HEK293T (cell line): ENCODE results near the gene APMAP.

Experiments used
- CTCF ChIA-PET: fragments of 350-600 bp; formaldehyde crosslinking; extraction: SDS; loops from one replicate; lab custom pipeline; 2021; ENCODE audit warnings: antibody characterized with exemption, inconsistent platforms; lab: Yijun Ruan, JAX
- POLR2A ChIA-PET: fragments of 350-600 bp; formaldehyde crosslinking; extraction: SDS; loops from one replicate; lab custom pipeline; 2020; ENCODE audit warnings: antibody characterized with exemption, inconsistent platforms; lab: Yijun Ruan, JAX
- DNase-seq: peaks from one replicate; pipeline ENCODE4 v3.0.0; 2012; ENCODE audit warnings: mixed read lengths; ENCODE audit errors: extremely low spot score
- ARNT ChIP-seq: fragments of 450-650 bp; IDR thresholded peaks from 2 replicates; pipeline ENCODE4 v1.6.1; 2017; ENCODE audit warnings: mild to moderate bottlenecking
- BHLHE40 ChIP-seq: fragments of 450-650 bp; IDR thresholded peaks from 2 replicates; pipeline ENCODE4 v1.6.1; 2016; ENCODE audit warnings: mild to moderate bottlenecking, moderate library complexity, borderline replicate concordance
- CTBP1 ChIP-seq: fragments of 450-650 bp; IDR thresholded peaks from 2 replicates; pipeline ENCODE4 v1.6.1; 2016; ENCODE audit warnings: borderline replicate concordance
- ELF4 ChIP-seq: fragments of 450-650 bp; IDR thresholded peaks from 2 replicates; pipeline ENCODE4 v1.6.1; 2017; ENCODE audit warnings: antibody characterized with exemption
- FOXA1 ChIP-seq: fragments of 450-650 bp; IDR thresholded peaks from 2 replicates; pipeline ENCODE4 v1.6.1; 2016; ENCODE audit warnings: mild to moderate bottlenecking
- FOXK2 ChIP-seq: fragments of 450-650 bp; IDR thresholded peaks from 2 replicates; pipeline ENCODE4 v1.6.1; 2016; ENCODE audit warnings: mild to moderate bottlenecking
- FOXM1 ChIP-seq: fragments of 450-650 bp; IDR thresholded peaks from 2 replicates; pipeline ENCODE4 v1.6.1; 2017; ENCODE audit warnings: mild to moderate bottlenecking, borderline replicate concordance
- HDGF ChIP-seq: fragments of 450-650 bp; IDR thresholded peaks from 2 replicates; pipeline ENCODE4 v1.6.1; 2017; ENCODE audit warnings: antibody characterized with exemption, borderline replicate concordance
- L3MBTL2 ChIP-seq: fragments of 450-650 bp; conservative IDR thresholded peaks from 2 replicates; pipeline ENCODE4 v1.6.1; 2016; ENCODE audit warnings: mild to moderate bottlenecking
- LEF1 ChIP-seq: fragments of 450-650 bp; IDR thresholded peaks from 2 replicates; pipeline ENCODE4 v1.6.1; 2017; ENCODE audit warnings: mild to moderate bottlenecking, borderline replicate concordance
- NFRKB ChIP-seq: fragments of 450-650 bp; IDR thresholded peaks from 2 replicates; pipeline ENCODE4 v1.6.1; 2016; ENCODE audit warnings: mild to moderate bottlenecking, moderate library complexity
- PKNOX1 ChIP-seq: fragments of 450-650 bp; IDR thresholded peaks from 2 replicates; pipeline ENCODE4 v1.6.1; 2016
- SP1 ChIP-seq: fragments of 450-650 bp; IDR thresholded peaks from 2 replicates; pipeline ENCODE4 v1.6.1; 2017
- SUZ12 ChIP-seq: fragments of 450-650 bp; IDR thresholded peaks from 2 replicates; pipeline ENCODE4 v1.6.1; 2016; ENCODE audit warnings: mild to moderate bottlenecking
- TARDBP ChIP-seq: fragments of 450-650 bp; IDR thresholded peaks from 2 replicates; pipeline ENCODE4 v1.6.1; 2016
- ZNF384 ChIP-seq: fragments of 450-650 bp; IDR thresholded peaks from 2 replicates; pipeline ENCODE4 v1.6.1; 2016

The APMAP gene

GRCh38 chr20:25025986-25026605 is 33.5 kb upstream of the APMAP start:
- ChIA-PET POLR2A (no interaction called here), CTCF (no interaction called here)
- TF ChIP-seq SUZ12 (no peak), NFRKB (no peak), ARNT (no peak), BHLHE40 (no peak), FOXK2 (no peak), TARDBP (no peak), PKNOX1 (no peak), FOXM1 (no peak), LEF1 (no peak), FOXA1 (no peak), CTBP1 (no peak), ELF4 (no peak), SP1 (no peak), ZNF384 (no peak)
- DNase-seq = no peak

GRCh38 chr20:25025091-25025861 is 32.7 kb upstream of the APMAP start:
- CTCF ChIA-PET = no interaction called here

GRCh38 chr20:25024171-25024570 is 31.6 kb upstream of the APMAP start:
- POLR2A ChIA-PET = no interaction called here
- DNase-seq = no peak
- CTCF ChIA-PET = interaction anchor here (1.0 kb wide), 1 partner anchor 9 kb away, joined by 4 read pairs; no protein-coding TSS in a partner anchor
- TF ChIP-seq ZNF384 = no peak
- no peak for TF ChIP-seq PKNOX1
- no peak for TF ChIP-seq L3MBTL2
- no peak for TF ChIP-seq BHLHE40
- no peak for TF ChIP-seq LEF1
- no peak for TF ChIP-seq SP1
- TF ChIP-seq ELF4 = no peak
- TF ChIP-seq NFRKB = no peak
- TF ChIP-seq SUZ12 = no peak
- no peak for TF ChIP-seq HDGF
- TF ChIP-seq FOXA1 = no peak
- no peak for TF ChIP-seq FOXM1
- no peak for TF ChIP-seq TARDBP
- TF ChIP-seq CTBP1 = no peak
- TF ChIP-seq FOXK2 = no peak
- TF ChIP-seq ARNT = no peak

More at GRCh38 chr20:25025091-25025861, 32.7 kb upstream of the APMAP start:
- POLR2A ChIA-PET = no interaction called here
- TF ChIP-seq FOXM1 (no peak), CTBP1 (no peak), FOXK2 (no peak), TARDBP (no peak), LEF1 (no peak), PKNOX1 (no peak), NFRKB (no peak), BHLHE40 (no peak), SUZ12 (no peak), ELF4 (no peak)
- DNase-seq = no peak

- CTCF ChIA-PET = interaction anchor here (1.0 kb wide), 1 partner anchor 10 kb away, joined by 4 read pairs; no protein-coding TSS in a partner anchor
- TF ChIP-seq FOXK2 (no peak), FOXA1 (no peak), CTBP1 (no peak), FOXM1 (no peak), SP1 (no peak), L3MBTL2 (no peak), TARDBP (no peak), BHLHE40 (no peak), ZNF384 (no peak), HDGF (no peak), ARNT (no peak), PKNOX1 (no peak), LEF1 (no peak)
- no peak for DNase-seq
- POLR2A ChIA-PET = no interaction called here
These were observed 30.8 kb upstream of the APMAP start for GRCh38 chr20:25023356-25023755.

GRCh38 chr20:25022680-25023079 is 30.1 kb upstream of the APMAP start:
- ChIA-PET POLR2A (no interaction called here), CTCF (no interaction called here)
- TF ChIP-seq SP1 (no peak), NFRKB (no peak), HDGF (no peak), ELF4 (no peak), CTBP1 (no peak), FOXM1 (no peak), ARNT (no peak), FOXA1 (no peak), PKNOX1 (no peak), TARDBP (no peak), SUZ12 (no peak), ZNF384 (no peak), LEF1 (no peak), FOXK2 (no peak), BHLHE40 (no peak), L3MBTL2 (no peak)
- no peak for DNase-seq
